Stimulated activated CD8-positive, alpha-beta memory T cell treated with anti-CD3 and anti-CD28 coated beads, Interleukin-2, amount 100 ng/mL, for 1 hour (primary cell): ENCODE results near the gene PTPRN.

Source experiments
- DNase-seq, 2 donors: peaks; one replicate each; pipeline ENCODE4 v3.0.0-alpha.2; 2020; ENCODE audit warnings: low read depth in 2 of 2

Gene PTPRN

GRCh38 chr2:219308142-219309101, 779 bp downstream of the PTPRN start:
- DNase-seq = peak; percentile 32 to 37

GRCh38 chr2:219306047-219306446, 3.2 kb downstream of the PTPRN start:
- no peak for DNase-seq

GRCh38 chr2:219304223-219304622, 5.0 kb downstream of the PTPRN start:
- DNase-seq = no peak

GRCh38 chr2:219302412-219302968, 6.7 kb downstream of the PTPRN start:
- no peak for DNase-seq

- DNase-seq = no peak
These were observed 9.2 kb downstream of the PTPRN start for GRCh38 chr2:219300022-219300421.

GRCh38 chr2:219299372-219299760, 9.8 kb downstream of the PTPRN start:
- DNase-seq = no peak

- DNase-seq = peak; percentile 73 to 83
These were observed 10.3 kb downstream of the PTPRN start for GRCh38 chr2:219298759-219299371.

GRCh38 chr2:219297766-219298456, 11.3 kb downstream of the PTPRN start:
- DNase-seq = no peak

- DNase-seq = no peak
These were observed 12.4 kb downstream of the PTPRN start for GRCh38 chr2:219296631-219297391.

GRCh38 chr2:219296142-219296541, 13.1 kb downstream of the PTPRN start:
- DNase-seq = no peak

- DNase-seq = peak; percentile 80 to 81
These were observed 14.5 kb downstream of the PTPRN start for GRCh38 chr2:219294356-219295351.

- DNase-seq = no peak
These were observed 15.4 kb downstream of the PTPRN start for GRCh38 chr2:219293736-219294231.

GRCh38 chr2:219292616-219293015, 16.6 kb downstream of the PTPRN start:
- DNase-seq = no peak

GRCh38 chr2:219291910-219292490, 17.2 kb downstream of the PTPRN start:
- no peak for DNase-seq

- no peak for DNase-seq
These were observed 17.8 kb downstream of the PTPRN start for GRCh38 chr2:219291394-219291793.

- no peak for DNase-seq
These were observed 18.6 kb downstream of the PTPRN start for GRCh38 chr2:219290381-219291171.

- DNase-seq = no peak
These were observed 19.5 kb downstream of the PTPRN start for GRCh38 chr2:219289537-219290361.

GRCh38 chr2:219289195-219289536, 20.0 kb downstream of the PTPRN start:
- no peak for DNase-seq
